ENCODE measurements around the gene ZNF326. TPM values are rescaled to one million over a fixed set of nuclear protein-coding genes. Genes with fewer than 3 reads are reported as not detected.

ZNF326 gene
- polyA plus RNA-seq, 1 of the 3 experiments (the other 2 are of a cell fraction): 16.4 TPM

DNA sequence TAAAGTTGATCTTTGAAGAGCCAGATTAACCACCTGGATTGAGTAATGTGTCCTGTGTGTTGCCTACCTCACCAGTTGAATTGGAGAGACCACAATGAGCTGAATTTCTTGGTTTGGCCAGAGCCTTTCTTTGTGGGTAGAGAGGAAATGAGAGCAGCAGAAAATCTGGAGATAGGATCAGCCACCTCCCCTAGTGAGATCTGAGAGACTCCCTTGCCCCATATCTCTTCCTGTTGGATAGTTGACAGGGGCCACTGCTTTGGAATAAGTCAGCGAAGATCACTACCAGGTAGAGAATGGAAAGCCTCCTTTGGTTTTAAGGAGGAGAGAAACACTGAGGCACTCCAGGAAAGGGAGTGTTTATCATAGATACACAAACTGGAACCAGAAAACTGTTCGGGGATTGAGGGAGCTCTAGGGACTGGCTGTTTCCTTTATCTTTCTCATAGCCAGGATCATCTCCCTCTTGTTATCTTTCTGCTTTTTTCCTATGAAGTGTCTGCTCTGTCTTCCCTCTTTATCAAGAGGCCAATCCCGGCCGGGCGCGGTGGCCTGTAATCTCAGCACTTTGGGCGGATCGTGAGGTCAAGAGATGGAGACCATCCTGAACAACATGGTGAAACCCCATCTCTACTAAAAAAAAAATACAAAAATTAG lies 21.3 kb upstream of the ZNF326 start:
- no peaks in the 10 kb centered on the region for H3K79me2 ChIP-seq (ENCODE audit: insufficient read depth)
- no peaks in the 10 kb centered on the region for H3K9me3 ChIP-seq
- no peak overlapping the region for H2AFZ ChIP-seq (ENCODE audit: low read depth)
- no peaks in the 10 kb centered on the region for H4K20me1 ChIP-seq (ENCODE audit: insufficient read depth)
- no peak overlapping the region for H3K9ac ChIP-seq
- ChIA-PET POLR2A (no interaction called here), CTCF (interaction anchor here (1.8 kb wide), 1 partner anchor 169 kb away, joined by 7 read pairs; no protein-coding TSS in a partner anchor)
- no peaks in the 10 kb centered on the region for H3K27me3 ChIP-seq (ENCODE audit: insufficient read depth)
- peaks cover 0 to 6% of the 10 kb centered on the region in 2 experiments; a peak in 2 of 4 replicates for H3K4me1 ChIP-seq (ENCODE audit: control insufficient read depth in 1 of 2, insufficient read depth in 2 of 2, low read depth in 1 of 2, low read length in 1 of 2)
- no peaks in the 10 kb centered on the region for H3K36me3 ChIP-seq (replicated peaks in 1 of 2; ENCODE audit: control insufficient read depth in 1 of 2, insufficient read depth in 2 of 2, low read length in 1 of 2)
- H3K4me3 ChIP-seq (ENCODE audit: low read depth in 2 of 2, low read length in 1 of 2): no peak overlapping the region
- no peak for TF ChIP-seq FOXJ3 (CRISPR knock-in tag; IDR thresholded peaks at IDR 0.05)
- TF ChIP-seq, protein P1, sequence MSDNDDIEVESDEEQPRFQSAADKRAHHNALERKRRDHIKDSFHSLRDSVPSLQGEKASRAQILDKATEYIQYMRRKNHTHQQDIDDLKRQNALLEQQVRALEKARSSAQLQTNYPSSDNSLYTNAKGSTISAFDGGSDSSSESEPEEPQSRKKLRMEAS (IDR thresholded peaks at IDR 0.05; ENCODE audit: low read depth): no peak
- no peak for TF ChIP-seq POLR2AphosphoS5 (IDR thresholded peaks at IDR 0.05; ENCODE audit: low read depth, low read length)
- no peak for TF ChIP-seq RXRA (IDR thresholded peaks at IDR 0.05; ENCODE audit: borderline replicate concordance, low read depth)
- no peak for TF ChIP-seq NFIC (IDR thresholded peaks at IDR 0.05; ENCODE audit: borderline replicate concordance)
- TF ChIP-seq RAD21 (IDR thresholded peaks at IDR 0.05; ENCODE audit: low read length): no peak
- TF ChIP-seq TAF1 (IDR thresholded peaks at IDR 0.05; ENCODE audit: borderline replicate concordance, low read depth, low read length): no peak
- TF ChIP-seq JUND (IDR thresholded peaks at IDR 0.05): no peak
- no peak for TF ChIP-seq FOSL2 (IDR thresholded peaks at IDR 0.05; ENCODE audit: borderline replicate concordance, low read depth)
- no peak for TF ChIP-seq ELF1 (IDR thresholded peaks at IDR 0.05)
- no peak for TF ChIP-seq RFX5 (IDR thresholded peaks at IDR 0.05; ENCODE audit: low read length)
- TF ChIP-seq SMC3 (IDR thresholded peaks at IDR 0.05; ENCODE audit: low read depth, low read length): no peak
- TF ChIP-seq, protein P2, sequence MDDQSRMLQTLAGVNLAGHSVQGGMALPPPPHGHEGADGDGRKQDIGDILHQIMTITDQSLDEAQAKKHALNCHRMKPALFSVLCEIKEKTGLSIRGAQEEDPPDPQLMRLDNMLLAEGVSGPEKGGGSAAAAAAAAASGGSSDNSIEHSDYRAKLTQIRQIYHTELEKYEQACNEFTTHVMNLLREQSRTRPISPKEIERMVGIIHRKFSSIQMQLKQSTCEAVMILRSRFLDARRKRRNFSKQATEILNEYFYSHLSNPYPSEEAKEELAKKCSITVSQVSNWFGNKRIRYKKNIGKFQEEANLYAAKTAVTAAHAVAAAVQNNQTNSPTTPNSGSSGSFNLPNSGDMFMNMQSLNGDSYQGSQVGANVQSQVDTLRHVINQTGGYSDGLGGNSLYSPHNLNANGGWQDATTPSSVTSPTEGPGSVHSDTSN (IDR thresholded peaks at IDR 0.05): no peak
- no peaks in the 10 kb centered on the region for H3F3A ChIP-seq (replicated peaks; ENCODE audit: insufficient read depth)
- no peaks in the 10 kb centered on the region for H3K9me2 ChIP-seq
- DNase-seq: no peak
- WGBS (ENCODE audit: low lambda C conversion rate): 91% methylated on average over 8 of the region's 8 CpGs
- no peak overlapping the region for H3K27ac ChIP-seq (ENCODE audit: low read depth in 2 of 2, low read length in 1 of 2)
- no peak overlapping the region for H3K4me2 ChIP-seq

DNA sequence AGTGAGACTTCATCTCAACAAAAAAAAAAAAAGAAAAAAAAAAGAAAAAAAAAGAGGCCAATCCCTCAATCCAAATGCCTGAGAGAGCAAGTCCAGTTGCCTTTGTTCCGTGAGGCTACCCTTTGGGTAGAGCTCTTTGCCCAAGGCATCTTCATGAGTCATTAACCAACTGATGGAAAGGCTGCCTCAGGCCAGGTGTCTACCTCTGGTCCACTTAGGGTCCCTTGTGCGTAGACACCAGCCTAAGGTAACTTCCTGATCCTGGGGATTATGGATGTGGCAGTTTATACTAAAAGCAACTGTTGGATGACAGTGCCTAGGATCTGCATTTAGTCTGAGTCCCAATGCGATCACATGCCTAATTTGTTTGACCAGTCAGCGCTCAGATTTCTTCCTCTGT lies 20.7 kb upstream of the ZNF326 start:
- H3K79me2 ChIP-seq (ENCODE audit: insufficient read depth): no peaks in the 10 kb centered on the region
- ChIA-PET POLR2A (no interaction called here), CTCF (no interaction called here)
- no peaks in the 10 kb centered on the region for H4K20me1 ChIP-seq (ENCODE audit: insufficient read depth)
- H3K4me3 ChIP-seq (ENCODE audit: low read depth in 2 of 2, low read length in 1 of 2): no peak overlapping the region
- no peaks in the 10 kb centered on the region for H3K27me3 ChIP-seq (ENCODE audit: insufficient read depth)
- no peaks in the 10 kb centered on the region for H3F3A ChIP-seq (replicated peaks; ENCODE audit: insufficient read depth)
- TF ChIP-seq YY1 (IDR thresholded peaks at IDR 0.05; ENCODE audit: low read depth) (no peak), SMC3 (IDR thresholded peaks at IDR 0.05; ENCODE audit: low read depth, low read length) (no peak), MEF2A (IDR thresholded peaks at IDR 0.05; ENCODE audit: borderline replicate concordance, low read depth) (no peak), CHD2 (IDR thresholded peaks at IDR 0.05; ENCODE audit: low read length, partially characterized antibody) (no peak)
- H3K9me2 ChIP-seq: no peaks in the 10 kb centered on the region
- H3K4me1 ChIP-seq (ENCODE audit: control insufficient read depth in 1 of 2, insufficient read depth in 2 of 2, low read depth in 1 of 2, low read length in 1 of 2): peaks cover 0 to 6% of the 10 kb centered on the region in 2 experiments; a peak in 2 of 4 replicates
- no peak for DNase-seq
- H3K9me3 ChIP-seq: no peaks in the 10 kb centered on the region
- H3K9ac ChIP-seq: no peak overlapping the region
- no peak overlapping the region for H3K4me2 ChIP-seq
- no peak overlapping the region for H2AFZ ChIP-seq (ENCODE audit: low read depth)
- no peak overlapping the region for H3K27ac ChIP-seq (ENCODE audit: low read depth in 2 of 2, low read length in 1 of 2)
- 96% methylated on average over 4 of the region's 4 CpGs for WGBS (ENCODE audit: low lambda C conversion rate)
- no peaks in the 10 kb centered on the region for H3K36me3 ChIP-seq (replicated peaks in 1 of 2; ENCODE audit: control insufficient read depth in 1 of 2, insufficient read depth in 2 of 2, low read length in 1 of 2)
